NCI-H460 (cell line): Measurements from ENCODE around the gene GUCY1B1. TPM values are rescaled to one million over a fixed set of nuclear protein-coding genes. Genes with fewer than 3 reads are reported as not detected.

Experiments used
- DNase-seq: peaks from one replicate; pipeline ENCODE4 v3.0.0-alpha.2; 2016; ENCODE audit warnings: low read depth; ENCODE audit errors: extremely low read depth
- total RNA-seq: library from RNA; depleted of rRNA; stranded (reverse); fragments of >200 nt; shearing (Covaris generic); gene quantifications from 2 replicates; pipeline ENCODE4 v1.2.3, GENCODE V29; 2014

Gene GUCY1B1
- total RNA-seq, 1 experiment from 2014 or later, result 1.1 TPM

GRCh38 chr4:155761047-155761446 is 2.2 kb downstream of the GUCY1B1 start:
- no peak for DNase-seq

GRCh38 chr4:155761916-155762315 is 3.1 kb downstream of the GUCY1B1 start:
- DNase-seq, result no peak

GRCh38 chr4:155762334-155762733 is 3.5 kb downstream of the GUCY1B1 start:
- DNase-seq, result no peak

GRCh38 chr4:155763551-155763950 is 4.7 kb downstream of the GUCY1B1 start:
- no peak for DNase-seq

DNA sequence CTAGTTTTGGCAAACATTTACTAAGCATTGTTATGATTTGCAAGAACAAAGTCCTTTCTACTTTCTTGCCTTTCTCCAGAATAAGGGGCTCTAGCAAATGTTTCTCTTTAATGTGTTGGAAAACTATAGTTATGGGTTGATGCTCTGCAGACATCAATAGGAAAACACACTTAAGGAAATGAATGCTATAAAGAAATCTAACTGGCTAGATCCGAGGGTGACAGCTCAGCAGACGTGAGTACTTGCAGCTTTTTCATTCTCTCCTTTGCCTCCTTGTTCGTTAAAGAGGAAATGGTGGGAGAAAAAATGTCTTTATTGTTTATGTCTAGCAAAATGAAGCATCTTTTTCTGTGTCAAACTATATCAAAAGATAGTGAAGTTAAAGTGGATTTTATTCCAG is 6.3 kb downstream of the GUCY1B1 start:
- DNase-seq, result no peak

DNA sequence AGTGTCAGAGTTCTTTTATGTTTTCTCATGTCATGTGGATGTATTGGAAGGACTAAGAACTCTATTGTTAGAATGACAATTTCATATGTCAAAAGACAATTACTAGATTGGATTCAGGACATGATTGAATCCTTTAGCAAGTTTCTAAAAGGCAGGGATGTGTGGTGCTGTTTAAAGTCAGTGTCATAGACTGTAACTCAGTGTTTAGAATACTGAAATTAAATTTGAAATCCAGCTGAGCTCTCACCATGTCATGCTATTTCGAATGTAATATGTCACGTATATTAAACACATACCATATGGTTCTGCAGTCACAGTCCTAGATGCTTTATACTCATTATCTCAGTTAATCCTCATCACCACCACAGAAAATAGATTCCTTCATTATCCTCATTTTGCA is 7.8 kb downstream of the GUCY1B1 start:
- no peak for DNase-seq

DNA sequence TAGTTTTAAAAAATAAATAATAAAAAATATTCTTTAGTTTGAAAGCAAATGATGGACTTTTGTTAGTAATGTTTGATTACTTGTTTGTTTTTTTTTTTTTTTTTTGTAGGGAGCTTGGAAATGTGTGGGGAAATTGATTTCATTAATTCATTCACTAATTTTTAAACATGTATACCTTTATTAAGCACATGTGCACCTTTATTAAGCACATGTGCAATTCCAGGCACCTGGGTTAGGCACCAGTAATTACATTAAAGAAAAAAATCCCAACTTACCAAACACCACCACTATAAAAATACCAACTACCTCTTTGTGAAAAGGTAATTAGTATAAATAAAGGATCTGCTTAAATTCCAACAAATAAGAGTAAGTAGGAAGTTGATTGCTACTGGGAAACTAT is 9.5 kb downstream of the GUCY1B1 start:
- no peak for DNase-seq

- no peak for DNase-seq
Observed at GRCh38 chr4:155769090-155769489, 10.3 kb downstream of the GUCY1B1 start.

GRCh38 chr4:155772459-155773195 is 13.8 kb downstream of the GUCY1B1 start:
- DNase-seq, result no peak

- DNase-seq, result no peak
Observed at GRCh38 chr4:155773196-155773800, 14.5 kb downstream of the GUCY1B1 start.

DNA sequence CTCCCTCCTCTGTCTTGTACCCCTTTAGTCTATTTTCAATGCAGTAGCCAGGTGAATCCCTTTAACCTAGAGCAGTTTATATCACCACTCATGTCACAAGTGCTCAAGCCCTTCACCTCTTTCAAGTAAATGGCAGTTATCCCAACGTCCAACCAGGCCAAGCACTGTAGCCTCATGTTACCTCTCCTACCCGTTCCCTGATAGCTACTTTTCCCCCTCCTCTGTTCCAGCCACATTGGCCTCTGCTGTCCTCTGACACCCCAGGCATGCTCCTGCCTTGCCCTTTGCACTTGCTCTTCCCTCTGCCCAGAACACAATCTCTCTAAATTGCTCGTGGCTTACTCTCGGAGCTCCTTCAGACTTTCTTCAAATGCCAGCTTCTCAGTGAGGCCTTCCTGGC is 15.2 kb downstream of the GUCY1B1 start:
- DNase-seq, result no peak

DNA sequence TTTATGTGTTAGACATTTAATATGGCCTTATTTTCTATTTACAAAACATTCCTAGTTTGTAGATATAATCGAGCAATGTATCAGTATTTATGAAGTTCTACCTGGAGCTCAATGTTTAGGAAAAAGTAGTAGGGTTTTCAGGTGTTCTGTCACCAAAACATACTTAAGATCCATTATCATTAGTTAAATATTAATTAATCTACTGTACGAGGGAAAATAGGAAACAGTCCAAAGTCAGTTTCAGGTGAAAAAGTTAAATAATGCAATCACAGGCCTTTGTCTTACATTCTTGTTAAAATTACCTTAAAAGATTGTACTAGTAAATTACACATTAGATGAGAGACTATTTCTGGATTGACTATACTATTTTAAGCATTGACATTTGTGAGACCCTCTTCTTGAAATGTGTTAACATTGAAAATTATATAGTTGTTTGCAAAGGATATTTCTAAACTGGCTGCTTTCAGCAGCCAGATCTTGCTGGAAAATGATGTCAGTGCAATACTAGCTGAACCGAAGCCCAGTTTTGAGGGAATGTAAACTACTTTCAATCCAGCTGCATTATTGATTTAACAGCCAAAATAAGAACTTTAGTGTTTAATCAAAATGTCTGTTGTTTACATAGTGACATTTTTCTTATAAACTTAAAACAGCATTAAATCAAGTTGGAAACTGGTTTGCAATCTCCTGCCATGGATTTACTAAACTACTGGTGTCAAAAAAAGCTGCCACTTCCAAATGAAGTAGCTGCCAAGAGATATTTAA is 19.3 kb downstream of the GUCY1B1 start:
- no peak for DNase-seq

GRCh38 chr4:155780775-155781174 is 22.0 kb downstream of the GUCY1B1 start:
- DNase-seq, result no peak

- no peak for DNase-seq
Observed at GRCh38 chr4:155781249-155781831, 22.5 kb downstream of the GUCY1B1 start.

GRCh38 chr4:155784637-155785036 is 25.8 kb downstream of the GUCY1B1 start:
- DNase-seq, result no peak

GRCh38 chr4:155785828-155786227 is 27.0 kb downstream of the GUCY1B1 start:
- DNase-seq, result no peak

DNA sequence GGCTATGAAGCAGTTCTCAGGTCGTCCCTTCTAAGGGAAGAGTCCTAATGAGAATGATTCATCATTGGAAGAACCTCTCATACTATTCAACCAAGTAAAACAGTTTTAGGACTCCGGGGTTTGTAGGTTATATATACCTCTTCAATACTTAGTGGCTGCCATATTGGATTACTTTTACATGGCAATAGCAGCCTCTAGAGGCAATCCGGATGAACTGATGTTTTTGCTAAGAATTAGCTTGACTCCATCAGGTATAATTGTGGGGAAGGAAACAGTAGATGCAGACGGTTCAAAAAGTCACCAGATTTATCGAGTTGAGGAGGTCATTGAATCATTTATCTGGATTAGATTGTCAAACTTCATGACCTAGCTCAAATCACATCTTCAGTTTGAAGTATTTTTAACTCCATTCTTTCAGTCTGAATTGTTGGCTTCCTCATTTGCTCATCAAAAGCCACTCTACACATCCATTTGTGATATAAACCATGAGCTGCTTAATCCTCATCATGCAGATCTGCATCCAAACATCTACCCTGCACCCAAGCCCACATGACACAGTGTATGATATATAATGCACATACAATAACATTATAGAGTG is 28.4 kb downstream of the GUCY1B1 start:
- DNase-seq, result peak; percentile 44

DNA sequence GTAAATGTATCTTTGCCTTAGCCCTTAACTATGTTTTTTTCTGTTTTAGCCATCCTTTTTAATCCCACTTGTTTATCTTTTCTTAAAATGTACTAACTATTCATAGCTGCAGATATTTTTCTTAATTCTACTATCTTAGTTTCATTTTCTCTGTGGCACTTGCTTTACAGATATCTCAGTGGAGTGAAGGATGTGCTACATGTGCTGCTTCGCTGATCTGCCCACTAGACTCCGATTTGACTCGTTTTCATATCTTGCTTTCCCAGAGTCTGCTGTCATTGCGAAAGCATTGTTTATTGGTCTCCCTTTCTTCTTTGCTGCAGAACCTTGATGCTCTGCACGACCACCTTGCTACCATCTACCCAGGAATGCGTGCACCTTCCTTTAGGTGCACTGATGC is 30.6 kb downstream of the GUCY1B1 start:
- no peak for DNase-seq

GRCh38 chr4:155789982-155790381 is 31.2 kb downstream of the GUCY1B1 start:
- no peak for DNase-seq

DNA sequence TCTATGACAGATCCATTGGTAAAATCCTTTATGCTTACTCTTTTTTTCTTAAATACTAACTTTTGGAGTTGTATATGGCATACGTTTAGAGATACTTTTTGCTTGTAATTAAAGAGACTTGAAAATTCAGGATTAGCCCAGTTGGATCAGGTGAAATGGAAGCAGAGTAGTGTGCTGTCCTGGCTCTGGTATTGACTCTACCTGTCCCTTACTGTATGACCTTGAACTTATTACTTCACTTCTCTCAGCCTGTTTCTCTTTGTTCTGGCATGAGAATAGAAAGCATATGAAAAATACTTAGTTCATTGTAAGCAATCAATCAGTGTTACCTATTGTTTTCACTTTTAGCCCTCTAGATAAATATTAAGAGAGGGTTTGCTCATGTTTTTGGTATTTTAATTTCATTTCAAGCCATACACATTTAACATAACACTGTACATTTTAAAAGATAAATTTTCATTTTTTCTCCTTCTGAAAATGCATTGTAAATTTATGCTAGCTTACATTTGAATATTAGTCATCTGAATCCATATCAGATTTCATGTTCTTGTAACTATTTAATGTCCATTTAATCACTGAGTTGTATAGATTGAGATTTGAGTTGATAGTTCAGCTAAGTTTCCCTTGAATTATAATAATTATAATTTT is 35.9 kb downstream of the GUCY1B1 start:
- no peak for DNase-seq

GRCh38 chr4:155795991-155796390 is 37.2 kb downstream of the GUCY1B1 start:
- peak; percentile 8 for DNase-seq
